ENCODE measurements around the gene PNPLA5. TPM values are rescaled to one million over a fixed set of nuclear protein-coding genes. Genes with fewer than 3 reads are reported as not detected.

The PNPLA5 gene
- total and polyA plus RNA-seq, 9 of the 15 experiments (the other 6 are each of a cell fraction or from before 2014, with no cell fraction given) = not detected

DNA sequence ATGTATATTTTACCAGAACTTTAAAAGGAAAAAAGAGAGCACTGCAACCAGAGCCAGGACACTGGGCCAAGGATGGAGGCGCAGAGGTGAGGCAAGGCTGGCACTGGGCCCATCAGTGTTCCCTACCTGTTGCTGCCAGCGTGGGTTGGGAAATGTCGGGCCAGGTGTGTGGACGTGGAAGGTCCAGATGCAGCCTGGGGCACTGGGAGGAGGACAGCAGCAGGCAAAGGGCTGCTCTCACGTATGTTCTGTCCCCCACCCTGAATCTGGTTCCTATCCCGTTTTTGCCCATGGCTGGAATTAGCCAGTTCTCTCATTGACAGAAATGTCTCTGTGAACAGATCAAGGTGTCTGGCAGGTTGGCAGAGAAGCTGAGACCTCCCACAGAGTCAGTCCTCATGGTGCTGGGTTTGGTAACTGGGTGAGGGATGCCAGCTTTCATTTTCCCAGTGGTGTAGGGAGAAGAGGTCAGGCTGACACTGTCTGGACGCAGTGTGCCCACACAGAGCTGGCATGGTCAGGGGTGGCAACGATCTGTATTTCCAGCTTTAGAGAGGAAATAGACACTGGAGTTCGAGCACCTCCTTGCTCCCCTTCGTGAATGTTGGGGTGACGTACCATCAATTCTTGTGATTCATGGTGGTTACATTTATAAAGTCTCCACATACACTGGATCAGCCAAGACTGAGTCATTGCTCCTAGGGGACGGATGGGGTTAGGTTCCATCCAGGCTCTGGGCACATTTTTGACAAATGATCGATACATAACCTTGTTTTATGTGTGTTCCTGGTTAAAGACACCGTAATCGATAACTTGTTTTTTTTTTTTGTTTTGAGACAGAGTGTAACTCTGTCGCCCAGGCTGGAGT, 27.5 kb upstream of the PNPLA5 start:
- H3K9me1 ChIP-seq (ENCODE audit: control insufficient read depth, insufficient read depth, low read length) = no peaks in the 10 kb centered on the region
- no peak overlapping the region for H3K9ac ChIP-seq (ENCODE audit: insufficient read depth in 1 of 2, low read depth in 2 of 2, low read length in 2 of 2)
- in situ Hi-C loops (cut with MboI) (no loop called here), intact Hi-C loops (cut with micrococcal nuclease) (no loop called here)
- TF ChIP-seq POLR2AphosphoS2 (IDR thresholded peaks at IDR 0.05; ENCODE audit: low read length) = no peak
- TF ChIP-seq U2AF2 (optimal IDR thresholded peaks at IDR 0.05; ENCODE audit: low read depth, low read length) = no peak
- TF ChIP-seq, protein P1, sequence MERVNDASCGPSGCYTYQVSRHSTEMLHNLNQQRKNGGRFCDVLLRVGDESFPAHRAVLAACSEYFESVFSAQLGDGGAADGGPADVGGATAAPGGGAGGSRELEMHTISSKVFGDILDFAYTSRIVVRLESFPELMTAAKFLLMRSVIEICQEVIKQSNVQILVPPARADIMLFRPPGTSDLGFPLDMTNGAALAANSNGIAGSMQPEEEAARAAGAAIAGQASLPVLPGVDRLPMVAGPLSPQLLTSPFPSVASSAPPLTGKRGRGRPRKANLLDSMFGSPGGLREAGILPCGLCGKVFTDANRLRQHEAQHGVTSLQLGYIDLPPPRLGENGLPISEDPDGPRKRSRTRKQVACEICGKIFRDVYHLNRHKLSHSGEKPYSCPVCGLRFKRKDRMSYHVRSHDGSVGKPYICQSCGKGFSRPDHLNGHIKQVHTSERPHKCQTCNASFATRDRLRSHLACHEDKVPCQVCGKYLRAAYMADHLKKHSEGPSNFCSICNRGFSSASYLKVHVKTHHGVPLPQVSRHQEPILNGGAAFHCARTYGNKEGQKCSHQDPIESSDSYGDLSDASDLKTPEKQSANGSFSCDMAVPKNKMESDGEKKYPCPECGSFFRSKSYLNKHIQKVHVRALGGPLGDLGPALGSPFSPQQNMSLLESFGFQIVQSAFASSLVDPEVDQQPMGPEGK (CRISPR knock-in tag; IDR thresholded peaks at IDR 0.05; ENCODE audit: borderline replicate concordance) = no peak
- TF ChIP-seq ZNF146 (CRISPR knock-in tag; IDR thresholded peaks at IDR 0.05; ENCODE audit: unreplicated experiment) = no peak
- no peak for TF ChIP-seq TEAD1 (CRISPR knock-in tag; IDR thresholded peaks at IDR 0.05)
- no peak for TF ChIP-seq CTBP1 (IDR thresholded peaks at IDR 0.05; ENCODE audit: borderline replicate concordance)
- TF ChIP-seq, protein P2, sequence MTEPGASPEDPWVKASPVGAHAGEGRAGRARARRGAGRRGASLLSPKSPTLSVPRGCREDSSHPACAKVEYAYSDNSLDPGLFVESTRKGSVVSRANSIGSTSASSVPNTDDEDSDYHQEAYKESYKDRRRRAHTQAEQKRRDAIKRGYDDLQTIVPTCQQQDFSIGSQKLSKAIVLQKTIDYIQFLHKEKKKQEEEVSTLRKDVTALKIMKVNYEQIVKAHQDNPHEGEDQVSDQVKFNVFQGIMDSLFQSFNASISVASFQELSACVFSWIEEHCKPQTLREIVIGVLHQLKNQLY (CRISPR knock-in tag; conservative IDR thresholded peaks at IDR 0.05) = no peak
- FAIRE-seq (no peak), DNase-seq (ENCODE audit: extremely low read depth in 1 of 4, low spot score in 3 of 4) (no peak), ATAC-seq (no peak)
- POLR2A ChIA-PET = no interaction called here
- no TSS peak for BruUV-seq (replicated peaks)
- H3K36me3 ChIP-seq (ENCODE audit: control insufficient read depth, insufficient read depth, low read length) = no peaks in the 10 kb centered on the region
- peaks cover 2 to 8% of the 10 kb centered on the region in 2 experiments; a peak in 3 of 5 replicates for H3K4me1 ChIP-seq (replicated peaks in 1 of 2; ENCODE audit: control insufficient read depth in 2 of 2, insufficient read depth in 2 of 2, low read length in 2 of 2)
- no peak overlapping the region for H3K4me3 ChIP-seq
- no peaks in the 10 kb centered on the region for H4K20me1 ChIP-seq (replicated peaks; ENCODE audit: control insufficient read depth, insufficient read depth, low read length)
- WGBS (ENCODE audit: insufficient coverage, low coverage, missing lambda C conversion rate) = 10% methylated on average over 15 of the region's 16 CpGs
- peaks cover 0 to 12% of the 10 kb centered on the region in 2 experiments; a peak in 3 of 5 replicates for H3K27me3 ChIP-seq (ENCODE audit: control insufficient read depth in 2 of 2, insufficient read depth in 2 of 2, low read length in 2 of 2)
- CTCF ChIA-PET (ENCODE audit: low intra/inter-chr PET ratio) = interaction anchor here (0.6 kb wide), 1 partner anchor 14 kb away, joined by 3 read pairs; no protein-coding TSS in a partner anchor
- H2AFZ ChIP-seq (ENCODE audit: low read depth, low read length) = no peak overlapping the region
- H3K79me2 ChIP-seq (ENCODE audit: control insufficient read depth, insufficient read depth, low read length) = no peaks in the 10 kb centered on the region
- H3K4me2 ChIP-seq (ENCODE audit: insufficient read depth, low read length) = no peak overlapping the region
- no peaks in the 10 kb centered on the region for H3K9me3 ChIP-seq (replicated peaks; ENCODE audit: control insufficient read depth, insufficient read depth, low read depth, low read length)
- no peak overlapping the region for H3K27ac ChIP-seq (ENCODE audit: extremely low read depth, low read depth, low read length)
